ENCODE measurements around the gene TLR3. TPM values are rescaled to one million over a fixed set of nuclear protein-coding genes. Genes with fewer than 3 reads are reported as not detected.

TLR3 gene
- total and polyA plus RNA-seq, 10 of the 15 experiments (the other 5 are each of a cell fraction or from before 2014, with no cell fraction given): under 0.01 to 0.05 (median 0.03) TPM; not detected in 7

DNA sequence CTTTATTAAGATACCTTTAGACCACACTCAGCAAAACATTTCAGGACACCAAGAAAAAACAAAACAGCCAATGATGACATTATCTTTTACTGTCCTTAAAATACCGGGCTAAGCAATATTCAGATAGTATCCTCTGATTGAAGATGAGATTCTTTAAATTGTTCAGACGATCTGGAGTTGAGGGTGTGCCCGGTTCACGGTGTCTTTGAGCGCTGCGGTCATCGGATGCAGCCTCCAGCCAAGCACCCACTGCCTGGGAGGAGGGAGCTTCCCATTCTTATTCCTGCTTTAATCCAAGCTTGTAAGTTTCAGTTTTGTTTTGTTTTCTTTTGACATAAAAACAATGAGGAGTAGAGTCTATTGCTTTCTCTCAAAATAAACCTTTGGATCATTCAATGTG, 49.6 kb downstream of the TLR3 start:
- no peak overlapping the region for H3K4me3 ChIP-seq
- no peaks in the 10 kb centered on the region for H4K20me1 ChIP-seq (ENCODE audit: control insufficient read depth, insufficient read depth)
- ChIA-PET RAD21 (ENCODE audit: unreplicated experiment) (no interaction called here), POLR2A (no interaction called here), CTCF (interaction anchor here (1.9 kb wide), 1 partner anchor 19 kb away, joined by 4 read pairs; no protein-coding TSS in a partner anchor), SMC1A (ENCODE audit: uncharacterized antibody, unreplicated experiment) (no interaction called here)
- in situ Hi-C loops (cut with MboI) (no loop called here), intact Hi-C loops (cut with micrococcal nuclease; ENCODE audit: unreplicated experiment) (no loop called here)
- H3K4me1 ChIP-seq (ENCODE audit: control insufficient read depth, insufficient read depth, low read length): no peaks in the 10 kb centered on the region
- H3K9me3 ChIP-seq (replicated peaks; ENCODE audit: control insufficient read depth, insufficient read depth, low read length): no peaks in the 10 kb centered on the region
- H3K9ac ChIP-seq (ENCODE audit: control insufficient read depth, insufficient read depth, low read length): no peak overlapping the region
- no peak overlapping the region for H2AFZ ChIP-seq (ENCODE audit: control insufficient read depth, low read depth, low read length)
- TF ChIP-seq SMC3 (IDR thresholded peaks at IDR 0.05; ENCODE audit: borderline replicate concordance, low read length) (no peak), DPF2 (IDR thresholded peaks at IDR 0.05) (no peak), RBBP5 (conservative IDR thresholded peaks at IDR 0.05) (no peak), TARDBP (IDR thresholded peaks at IDR 0.05; ENCODE audit: borderline replicate concordance) (no peak), ZNF384 (IDR thresholded peaks at IDR 0.05; ENCODE audit: borderline replicate concordance, low read depth, low read length) (no peak), SMAD5 (IDR thresholded peaks at IDR 0.05; ENCODE audit: low read depth) (no peak), NFYB (IDR thresholded peaks at IDR 0.05; ENCODE audit: insufficient read depth, low read depth, low read length) (no peak), CBX5 (IDR thresholded peaks at IDR 0.05; ENCODE audit: low read depth) (no peak), ZNF274 (IDR thresholded peaks at IDR 0.05; ENCODE audit: insufficient read depth, insufficient read length) (no peak)
- TF ChIP-seq, protein P1, sequence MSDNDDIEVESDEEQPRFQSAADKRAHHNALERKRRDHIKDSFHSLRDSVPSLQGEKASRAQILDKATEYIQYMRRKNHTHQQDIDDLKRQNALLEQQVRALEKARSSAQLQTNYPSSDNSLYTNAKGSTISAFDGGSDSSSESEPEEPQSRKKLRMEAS (IDR thresholded peaks at IDR 0.05; ENCODE audit: low read depth, low read length): no peak
- TF ChIP-seq, protein P2, sequence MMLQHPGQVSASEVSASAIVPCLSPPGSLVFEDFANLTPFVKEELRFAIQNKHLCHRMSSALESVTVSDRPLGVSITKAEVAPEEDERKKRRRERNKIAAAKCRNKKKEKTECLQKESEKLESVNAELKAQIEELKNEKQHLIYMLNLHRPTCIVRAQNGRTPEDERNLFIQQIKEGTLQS (IDR thresholded peaks at IDR 0.05; ENCODE audit: borderline replicate concordance, extremely low read depth, low read depth, low read length): no peak
- TF ChIP-seq, protein P3, sequence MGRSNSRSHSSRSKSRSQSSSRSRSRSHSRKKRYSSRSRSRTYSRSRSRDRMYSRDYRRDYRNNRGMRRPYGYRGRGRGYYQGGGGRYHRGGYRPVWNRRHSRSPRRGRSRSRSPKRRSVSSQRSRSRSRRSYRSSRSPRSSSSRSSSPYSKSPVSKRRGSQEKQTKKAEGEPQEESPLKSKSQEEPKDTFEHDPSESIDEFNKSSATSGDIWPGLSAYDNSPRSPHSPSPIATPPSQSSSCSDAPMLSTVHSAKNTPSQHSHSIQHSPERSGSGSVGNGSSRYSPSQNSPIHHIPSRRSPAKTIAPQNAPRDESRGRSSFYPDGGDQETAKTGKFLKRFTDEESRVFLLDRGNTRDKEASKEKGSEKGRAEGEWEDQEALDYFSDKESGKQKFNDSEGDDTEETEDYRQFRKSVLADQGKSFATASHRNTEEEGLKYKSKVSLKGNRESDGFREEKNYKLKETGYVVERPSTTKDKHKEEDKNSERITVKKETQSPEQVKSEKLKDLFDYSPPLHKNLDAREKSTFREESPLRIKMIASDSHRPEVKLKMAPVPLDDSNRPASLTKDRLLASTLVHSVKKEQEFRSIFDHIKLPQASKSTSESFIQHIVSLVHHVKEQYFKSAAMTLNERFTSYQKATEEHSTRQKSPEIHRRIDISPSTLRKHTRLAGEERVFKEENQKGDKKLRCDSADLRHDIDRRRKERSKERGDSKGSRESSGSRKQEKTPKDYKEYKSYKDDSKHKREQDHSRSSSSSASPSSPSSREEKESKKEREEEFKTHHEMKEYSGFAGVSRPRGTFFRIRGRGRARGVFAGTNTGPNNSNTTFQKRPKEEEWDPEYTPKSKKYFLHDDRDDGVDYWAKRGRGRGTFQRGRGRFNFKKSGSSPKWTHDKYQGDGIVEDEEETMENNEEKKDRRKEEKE (IDR thresholded peaks at IDR 0.05): no peak
- H3K36me3 ChIP-seq (ENCODE audit: control insufficient read depth in 2 of 2, insufficient read depth in 2 of 2, low read length in 1 of 2): no peaks in the 10 kb centered on the region
- 59% methylated on average over 7 of the region's 7 CpGs for WGBS (ENCODE audit: insufficient coverage, insufficient replicate concordance, low lambda C conversion rate, missing lambda C conversion rate)
- no peak overlapping the region for H3K4me2 ChIP-seq (ENCODE audit: control insufficient read depth, insufficient read depth)
- H3K27me3 ChIP-seq (replicated peaks in 1 of 2; ENCODE audit: control insufficient read depth in 2 of 2, insufficient read depth in 2 of 2, low read length in 1 of 2): no peaks in the 10 kb centered on the region
- no peaks in the 10 kb centered on the region for H3K79me2 ChIP-seq (ENCODE audit: control insufficient read depth, insufficient read depth, low read length)
- ATAC-seq (no peak), DNase-seq (ENCODE audit: low read depth, low spot score) (no peak), FAIRE-seq (no peak)
- no TSS peak for BruUV-seq (replicated peaks)
- H3K27ac ChIP-seq (ENCODE audit: control insufficient read depth, insufficient read depth): no peak overlapping the region
